Naive thymus-derived CD8-positive, alpha-beta T cell (primary cell): ENCODE results near the gene NINL. TPM values are rescaled to one million over a fixed set of nuclear protein-coding genes. Genes with fewer than 3 reads are reported as not detected.

Experiments
- ATAC-seq, 2 donors: fragments of 150-1000 bp; cut with Tn5 transposase in 1 of 2; sonication (Bioruptor Pico), chemical (Tn5 transposase) in 1 of 2; 1 replicate in 1 of 2; 2 replicates in 1 of 2; pipeline ENCODE4 v1.10.0; 2021; ENCODE audit warnings: mild to moderate bottlenecking in 2 of 2, moderate library complexity in 2 of 2
- POLR2A ChIA-PET: fragments of 350-600 bp; sonication (Branson Sonifier 250); formaldehyde crosslinking; loops from one replicate; lab custom pipeline; 2021; ENCODE audit warnings: antibody characterized with exemption; lab: Charles Lee
- DNase-seq, 10 donors: peaks; one replicate each; pipeline versions ENCODE4 v3.0.0 to v3.0.0-alpha.2; 2020 to 2022
- H3K27ac Mint-ChIP-seq, 10 donors: one replicate each; pipeline ENCODE4 v1.8.0; 2020 to 2022; ENCODE audit warnings: mild to moderate bottlenecking in 10 of 10, mixed read lengths in 10 of 10, moderate library complexity in 4 of 10, inconsistent platforms in 1 of 10
- H3K27me3 Mint-ChIP-seq, 5 donors: one replicate each; pipeline ENCODE4 v1.8.0; 2021 to 2022; ENCODE audit warnings: mixed read lengths in 5 of 5
- H3K36me3 Mint-ChIP-seq, 3 donors: one replicate each; pipeline ENCODE4 v1.8.0; 2020 to 2022; ENCODE audit warnings: mixed read lengths in 3 of 3, mild to moderate bottlenecking in 2 of 3, inconsistent platforms in 1 of 3
- H3K4me1 Mint-ChIP-seq, 4 donors: one replicate each; pipeline ENCODE4 v1.8.0; 2021 to 2022; ENCODE audit warnings: mixed read lengths in 4 of 4
- H3K4me3 Mint-ChIP-seq, 10 donors: one replicate each; pipeline ENCODE4 v1.8.0; 2020 to 2022; ENCODE audit warnings: mild to moderate bottlenecking in 10 of 10, mixed read lengths in 10 of 10, moderate library complexity in 6 of 10, inconsistent platforms in 1 of 10
- H3K9me3 Mint-ChIP-seq, 9 donors: one replicate each; pipeline ENCODE4 v1.8.0; 2020 to 2022; ENCODE audit warnings: mixed read lengths in 9 of 9, mild to moderate bottlenecking in 3 of 9, inconsistent platforms in 1 of 9, moderate library complexity in 1 of 9
- polyA plus RNA-seq, 3 donors: library from polyadenylated mRNA; unstranded; fragments of 300-500 nt; fragmentation: Illumina TruSeq; gene quantifications; one replicate each; pipeline ENCODE4 v1.2.3, GENCODE V29; 2021
- total RNA-seq, 8 experiments: library from RNA in 2 of 8; stranded (reverse) in 2 of 8; gene quantifications; one replicate each; pipeline ENCODE4 v1.2.3 and lab custom pipeline; 2021 to 2026

Gene NINL
- total and polyA plus RNA-seq, 5 experiments from 2014 or later = 0.21 to 6.8 (median 0.96) TPM

DNA sequence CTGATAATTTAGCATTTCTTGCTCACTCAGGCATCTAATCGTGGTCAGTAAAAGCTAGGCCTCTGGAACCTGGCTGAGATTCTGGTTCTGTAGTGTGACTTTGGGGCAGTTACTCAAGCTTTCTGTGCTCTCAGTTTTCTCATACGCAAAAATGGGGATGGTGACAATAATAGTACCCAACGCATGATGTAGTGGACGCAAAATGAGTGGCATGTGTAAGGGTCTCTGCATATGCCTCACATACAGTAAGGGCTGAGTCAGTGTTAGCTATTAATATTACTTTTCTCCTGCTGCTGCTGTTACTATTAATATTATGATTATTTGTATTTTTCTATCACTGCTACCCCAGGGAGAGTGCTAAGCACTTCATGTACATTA, 177.2 kb downstream of the NINL start:
- no peak for ATAC-seq
- H3K9me3 Mint-ChIP-seq = peaks cover 0 to 22% (median 11%) of the 10 kb centered on the region in 9 donors
- H3K4me1 Mint-ChIP-seq = peaks cover 7 to 16% (median 10%) of the 10 kb centered on the region in 4 donors
- DNase-seq = no peak
- POLR2A ChIA-PET = interaction anchor here (1.5 kb wide), 1 partner anchor 17 kb away, joined by 3 read pairs; the partner anchor contains the start of gene ABHD12
- H3K27ac Mint-ChIP-seq = peak overlapping the region in 6 of 10 donors; percentile 34 to 92 (median 61)
- H3K36me3 Mint-ChIP-seq = peaks cover 0 to 13% (median 10%) of the 10 kb centered on the region in 3 donors
- peak overlapping the region; percentile 88 to 96 (median 94) for H3K4me3 Mint-ChIP-seq
- no peaks in the 10 kb centered on the region for H3K27me3 Mint-ChIP-seq

DNA sequence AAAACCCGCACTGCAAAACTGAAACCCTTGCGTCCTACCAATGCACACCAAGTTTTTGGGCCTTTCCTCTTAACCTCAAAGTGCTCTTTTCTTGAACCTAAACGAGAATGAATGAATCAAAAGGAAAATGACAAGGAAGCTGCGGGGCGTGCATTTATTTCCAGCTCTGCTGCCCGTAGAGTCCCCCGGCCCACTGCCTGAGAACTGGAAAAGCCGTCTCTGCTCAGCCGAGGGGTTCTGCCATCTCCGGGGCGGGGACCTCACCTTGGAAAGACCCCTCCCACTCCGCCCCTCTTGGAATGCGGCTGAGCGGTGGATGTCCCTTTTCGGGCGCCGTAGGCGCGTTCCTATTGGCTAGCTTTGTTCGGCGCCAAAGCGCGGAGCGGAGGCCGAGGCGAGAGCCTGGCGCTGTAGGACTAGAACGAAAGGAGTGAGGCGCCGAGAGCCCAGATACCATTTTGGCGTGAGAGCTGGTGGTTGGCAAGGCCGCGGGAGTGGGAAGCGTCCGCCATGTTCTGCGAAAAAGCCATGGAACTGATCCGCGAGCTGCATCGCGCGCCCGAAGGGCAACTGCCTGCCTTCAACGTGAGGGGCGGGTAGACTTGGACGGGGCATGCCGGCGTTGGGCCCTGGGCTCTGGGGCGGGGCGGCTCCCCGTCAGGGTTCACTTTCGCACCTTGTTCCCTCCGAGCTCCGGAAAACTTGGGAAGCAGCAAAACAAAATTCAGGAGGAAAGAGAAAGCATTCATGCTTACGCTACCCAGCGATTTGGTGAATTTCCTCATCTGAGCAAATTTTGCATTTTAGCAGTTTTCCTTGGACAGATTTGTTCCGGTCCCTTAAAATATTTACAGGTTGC, 177.8 kb downstream of the NINL start, which contains the start of gene GINS1:
Gene GINS1, plus strand, starts transcription at position 363 of the 859 bp plus-strand sequence. Its CDS starts 148 bp downstream, at position 511.
- peaks cover 0 to 28% (median 17%) of the 10 kb centered on the region in 9 donors for H3K9me3 Mint-ChIP-seq
- H3K36me3 Mint-ChIP-seq = peaks cover 0 to 17% (median 11%) of the 10 kb centered on the region in 3 donors
- peak within 1 kb of the TSS; percentile 88 to 96 (median 94) for H3K4me3 Mint-ChIP-seq
- peaks cover 7 to 16% (median 10%) of the 10 kb centered on the region in 4 donors for H3K4me1 Mint-ChIP-seq
- peak; percentile 87 to 92 for ATAC-seq
- POLR2A ChIA-PET = interaction anchor here (0.6 to 1.5 kb wide), 4 partner anchors 17 to 350 kb away, joined by 3 read pairs; partner anchors contain the start of genes ABHD12, ACSS1 and PYGB
- DNase-seq = peak; percentile 41 to 78 (median 66)
- no peaks in the 10 kb centered on the region for H3K27me3 Mint-ChIP-seq
- H3K27ac Mint-ChIP-seq = peak within 1 kb of the TSS in 9 of 10 donors; percentile 34 to 93 (median 80)

Other genes with a start within 250 kb of the NINL start
- gene ABHD12, start 194.7 kb downstream of the NINL start, total RNA-seq = 10 to 100 TPM; 27.4 to 28.9 TPM
- 10 to 100 TPM; 20.8 to 24.6 (median 22.5) TPM for gene ABHD12, start 194.7 kb downstream of the NINL start, polyA plus RNA-seq
- gene GINS1, start 177.9 kb downstream of the NINL start, total RNA-seq = 1 to 10 TPM in 1 of 2 experiments, under 1 TPM in 1; 0.41 to 1.4 TPM
- gene GINS1, start 177.9 kb downstream of the NINL start, polyA plus RNA-seq = under 1 TPM; 0.25 to 0.89 (median 0.30) TPM
- gene NANP, start 38.5 kb upstream of the NINL start, total RNA-seq = 1 to 10 TPM; 1.3 to 1.6 TPM
- under 1 TPM; 0.41 to 0.97 (median 0.80) TPM for gene NANP, start 38.5 kb upstream of the NINL start, polyA plus RNA-seq
- 10 to 100 TPM; 40.9 TPM for gene ZNF337, start 111.3 kb upstream of the NINL start, total RNA-seq
- gene ZNF337, start 111.3 kb upstream of the NINL start, polyA plus RNA-seq = 10 to 100 TPM in 1 of 3 donors, 1 to 10 TPM in 2; 4.4 to 17.9 (median 7.5) TPM